H7 (cell line): Measurements from ENCODE around the gene MEI1. TPM values are rescaled to one million over a fixed set of nuclear protein-coding genes. Genes with fewer than 3 reads are reported as not detected.

Source experiments
- DNase-seq: peaks from one replicate; pipeline ENCODE4 v3.0.0; 2012
- H3K27me3 ChIP-seq: 2 replicates; pipeline ENCODE4 v1.6.0; 2011; ENCODE audit warnings: mild to moderate bottlenecking, low read length; ENCODE audit not compliant: control insufficient read depth, insufficient read depth
- H3K36me3 ChIP-seq: replicated peaks from 2 replicates; pipeline ENCODE4 v1.5.1; 2011; ENCODE audit warnings: low read length; ENCODE audit not compliant: control insufficient read depth, insufficient read depth
- H3K4me3 ChIP-seq: 2 replicates; pipeline ENCODE4 v1.5.1; 2011; ENCODE audit warnings: low read depth, mild to moderate bottlenecking, control low read depth, low read length, moderate library complexity; ENCODE audit not compliant: insufficient read depth
- total RNA-seq: library from RNA; depleted of rRNA; stranded (reverse); fragments of >200 nt; shearing (Covaris generic); gene quantifications from 2 replicates; pipeline ENCODE4 v1.2.3, GENCODE V29; 2014

MEI1 gene
- total RNA-seq, 1 experiment from 2014 or later, result not detected

- H3K27me3 ChIP-seq, result no peaks in the 10 kb centered on the region
- DNase-seq, result peak; percentile 98
- peak within 1 kb of the TSS; percentile 87 for H3K4me3 ChIP-seq
- H3K36me3 ChIP-seq, result no peaks in the 10 kb centered on the region
These were observed 101.2 kb downstream of the MEI1 start, which contains the start of gene CCDC134 for GRCh38 chr22:41800348-41801146. Gene CCDC134 (plus strand): TSS chr22:41800679. CDS start chr22:41808891, 8,212 bp downstream.

- Histone ChIP-seq H3K36me3 (no peaks in the 10 kb centered on the region), H3K4me3 (peak overlapping the region; percentile 87), H3K27me3 (no peaks in the 10 kb centered on the region)
- no peak for DNase-seq
These were observed 102.0 kb downstream of the MEI1 start for GRCh38 chr22:41801147-41801819.

- DNase-seq, result no peak
- Histone ChIP-seq H3K27me3 (no peaks in the 10 kb centered on the region), H3K36me3 (no peaks in the 10 kb centered on the region), H3K4me3 (no peak overlapping the region)
These were observed 102.6 kb downstream of the MEI1 start for GRCh38 chr22:41801886-41802285.

- peaks cover 6% of the 10 kb centered on the region; the same call in 1 of the 2 replicates for H3K36me3 ChIP-seq
- no peak overlapping the region for H3K4me3 ChIP-seq
- no peak for DNase-seq
- H3K27me3 ChIP-seq, result no peaks in the 10 kb centered on the region
These were observed 106.3 kb downstream of the MEI1 start for GRCh38 chr22:41805639-41806038.

GRCh38 chr22:41808400-41808799 lies 109.1 kb downstream of the MEI1 start:
- no peaks in the 10 kb centered on the region for H3K27me3 ChIP-seq
- H3K36me3 ChIP-seq, result peaks cover 7% of the 10 kb centered on the region; the same call in 1 of the 2 replicates
- no peak for DNase-seq
- H3K4me3 ChIP-seq, result no peak overlapping the region

GRCh38 chr22:41810022-41810421 lies 110.7 kb downstream of the MEI1 start:
- Histone ChIP-seq H3K36me3 (peaks cover 11% of the 10 kb centered on the region), H3K27me3 (no peaks in the 10 kb centered on the region), H3K4me3 (no peak overlapping the region)
- DNase-seq, result no peak

GRCh38 chr22:41812805-41813545 lies 113.7 kb downstream of the MEI1 start:
- H3K36me3 ChIP-seq, result peaks cover 11% of the 10 kb centered on the region
- no peak for DNase-seq
- no peak overlapping the region for H3K4me3 ChIP-seq
- no peaks in the 10 kb centered on the region for H3K27me3 ChIP-seq

- no peak overlapping the region for H3K4me3 ChIP-seq
- no peaks in the 10 kb centered on the region for H3K27me3 ChIP-seq
- peaks cover 11% of the 10 kb centered on the region for H3K36me3 ChIP-seq
- no peak for DNase-seq
These were observed 114.6 kb downstream of the MEI1 start for GRCh38 chr22:41813726-41814410.

- DNase-seq, result no peak
- H3K36me3 ChIP-seq, result peaks cover 7% of the 10 kb centered on the region
- no peaks in the 10 kb centered on the region for H3K27me3 ChIP-seq
- no peak overlapping the region for H3K4me3 ChIP-seq
These were observed 116.4 kb downstream of the MEI1 start for GRCh38 chr22:41815716-41816115.

GRCh38 chr22:41816241-41816640 lies 116.9 kb downstream of the MEI1 start:
- no peak overlapping the region for H3K4me3 ChIP-seq
- no peak for DNase-seq
- H3K36me3 ChIP-seq, result peaks cover 7% of the 10 kb centered on the region
- H3K27me3 ChIP-seq, result no peaks in the 10 kb centered on the region

- no peak for DNase-seq
- H3K4me3 ChIP-seq, result no peak overlapping the region
- H3K36me3 ChIP-seq, result peaks cover 7% of the 10 kb centered on the region
- no peaks in the 10 kb centered on the region for H3K27me3 ChIP-seq
These were observed 117.6 kb downstream of the MEI1 start for GRCh38 chr22:41816871-41817270.

- H3K36me3 ChIP-seq, result peaks cover 6% of the 10 kb centered on the region
- no peak for DNase-seq
- H3K27me3 ChIP-seq, result no peaks in the 10 kb centered on the region
- H3K4me3 ChIP-seq, result no peak overlapping the region
These were observed 118.7 kb downstream of the MEI1 start for GRCh38 chr22:41818011-41818410.

- Histone ChIP-seq H3K36me3 (peaks cover 5% of the 10 kb centered on the region), H3K27me3 (no peaks in the 10 kb centered on the region)
- no peak for DNase-seq
These were observed 119.3 kb downstream of the MEI1 start for GRCh38 chr22:41818596-41818995.

GRCh38 chr22:41819257-41819656 lies 120.0 kb downstream of the MEI1 start:
- no peaks in the 10 kb centered on the region for H3K27me3 ChIP-seq
- no peak for DNase-seq
- peaks cover 1% of the 10 kb centered on the region for H3K36me3 ChIP-seq
- no peak overlapping the region for H3K4me3 ChIP-seq

More at GRCh38 chr22:41818596-41818995, 119.3 kb downstream of the MEI1 start:
- no peak overlapping the region for H3K4me3 ChIP-seq
